ENCODE results near the gene THOC2.

- TF ChIP-seq, protein P1, sequence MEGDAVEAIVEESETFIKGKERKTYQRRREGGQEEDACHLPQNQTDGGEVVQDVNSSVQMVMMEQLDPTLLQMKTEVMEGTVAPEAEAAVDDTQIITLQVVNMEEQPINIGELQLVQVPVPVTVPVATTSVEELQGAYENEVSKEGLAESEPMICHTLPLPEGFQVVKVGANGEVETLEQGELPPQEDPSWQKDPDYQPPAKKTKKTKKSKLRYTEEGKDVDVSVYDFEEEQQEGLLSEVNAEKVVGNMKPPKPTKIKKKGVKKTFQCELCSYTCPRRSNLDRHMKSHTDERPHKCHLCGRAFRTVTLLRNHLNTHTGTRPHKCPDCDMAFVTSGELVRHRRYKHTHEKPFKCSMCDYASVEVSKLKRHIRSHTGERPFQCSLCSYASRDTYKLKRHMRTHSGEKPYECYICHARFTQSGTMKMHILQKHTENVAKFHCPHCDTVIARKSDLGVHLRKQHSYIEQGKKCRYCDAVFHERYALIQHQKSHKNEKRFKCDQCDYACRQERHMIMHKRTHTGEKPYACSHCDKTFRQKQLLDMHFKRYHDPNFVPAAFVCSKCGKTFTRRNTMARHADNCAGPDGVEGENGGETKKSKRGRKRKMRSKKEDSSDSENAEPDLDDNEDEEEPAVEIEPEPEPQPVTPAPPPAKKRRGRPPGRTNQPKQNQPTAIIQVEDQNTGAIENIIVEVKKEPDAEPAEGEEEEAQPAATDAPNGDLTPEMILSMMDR (IDR thresholded peaks at IDR 0.05) = no peak
- TF ChIP-seq ZFX (IDR thresholded peaks at IDR 0.05; ENCODE audit: borderline replicate concordance) = no peak
These were observed 44.3 kb downstream of the THOC2 start for GRCh38 chrX:123688524-123688923.

Measured in 22Rv1 (cell line).